C4-2B (cell line): ENCODE data around the gene LTBP2.

Experiments
- CTCF ChIP-seq: fragments of 450-650 bp; conservative IDR thresholded peaks from 2 replicates; pipeline ENCODE4 v1.5.1; 2017; ENCODE audit warnings: mild to moderate bottlenecking
- ZFX ChIP-seq: fragments of 450-650 bp; IDR thresholded peaks from 2 replicates; pipeline ENCODE4 v1.6.1; 2017

GRCh38 chr14:74575507-74575906 lies 36.5 kb downstream of the LTBP2 start:
- TF ChIP-seq CTCF (no peak), ZFX (no peak)
